Astrocyte (in vitro differentiated cells and primary cell): ENCODE measurements around the gene C7.

Experiments
- CTCF ChIP-seq: IDR thresholded peaks from 2 replicates; pipeline ENCODE4 v1.5.1; 2011; ENCODE audit warnings: low read depth, mild to moderate bottlenecking, inconsistent platforms, low read length, moderate library complexity; ENCODE audit not compliant: insufficient read depth
- EZH2 ChIP-seq: IDR thresholded peaks from 2 replicates; pipeline ENCODE4 v1.6.1; 2012; ENCODE audit warnings: mild to moderate bottlenecking, low read length, inconsistent platforms; ENCODE audit not compliant: insufficient read depth

- TF ChIP-seq CTCF (no peak), EZH2 (no peak)
Measured at GRCh38 chr5:40972434-40972833, 63.1 kb downstream of the C7 start.
